Activated naive CD8-positive, alpha-beta T cell treated with anti-CD3 and anti-CD28 coated beads, Interleukin-2, amount 50 U/mL, for 24 hours (primary cell): ENCODE measurements around the gene SRGAP2B.
"Not testable (repeated sequence)": the region's sequence is repeated elsewhere in the genome, so short reads cannot be mapped to it uniquely, and the experiment has no call there.

Source experiments
- ATAC-seq: fragments of 150-1000 bp; cut with Tn5 transposase; one replicate; pipeline ENCODE4 v1.10.0; 2021
- DNase-seq: peaks from one replicate; pipeline ENCODE4 v3.0.0; 2021
- H3K27ac Mint-ChIP-seq: one replicate; pipeline ENCODE4 v1.8.0; 2021; ENCODE audit warnings: mild to moderate bottlenecking, mixed read lengths
- H3K27me3 Mint-ChIP-seq: one replicate; pipeline ENCODE4 v1.8.0; 2021; ENCODE audit warnings: mixed read lengths
- H3K36me3 Mint-ChIP-seq: one replicate; pipeline ENCODE4 v1.8.0; 2021; ENCODE audit warnings: low read depth, mixed read lengths
- H3K4me1 Mint-ChIP-seq: one replicate; pipeline ENCODE4 v1.8.0; 2021; ENCODE audit warnings: mixed read lengths
- H3K4me3 Mint-ChIP-seq: one replicate; pipeline ENCODE4 v1.8.0; 2021; ENCODE audit warnings: mild to moderate bottlenecking, moderate library complexity, mixed read lengths
- H3K9me3 Mint-ChIP-seq: one replicate; pipeline ENCODE4 v1.8.0; 2021; ENCODE audit warnings: mixed read lengths

Gene SRGAP2B

GRCh38 chr1:144910729-144911128, 184.4 kb downstream of the SRGAP2B start:
- H3K9me3 Mint-ChIP-seq, H3K36me3 Mint-ChIP-seq, ATAC-seq, DNase-seq, H3K27ac Mint-ChIP-seq, H3K4me3 Mint-ChIP-seq, H3K27me3 Mint-ChIP-seq, H3K4me1 Mint-ChIP-seq: not testable (repeated sequence)

- DNase-seq, H3K27ac Mint-ChIP-seq, H3K9me3 Mint-ChIP-seq, ATAC-seq, H3K4me1 Mint-ChIP-seq, H3K27me3 Mint-ChIP-seq, H3K36me3 Mint-ChIP-seq, H3K4me3 Mint-ChIP-seq: not testable (repeated sequence)
These were observed 194.3 kb downstream of the SRGAP2B start for GRCh38 chr1:144900841-144901240.

GRCh38 chr1:144894454-144895201, 200.5 kb downstream of the SRGAP2B start:
- not testable (repeated sequence) for H3K9me3 Mint-ChIP-seq, H3K27ac Mint-ChIP-seq, H3K4me1 Mint-ChIP-seq, H3K27me3 Mint-ChIP-seq, DNase-seq, ATAC-seq, H3K36me3 Mint-ChIP-seq, H3K4me3 Mint-ChIP-seq

GRCh38 chr1:144893710-144894438, 201.3 kb downstream of the SRGAP2B start:
- H3K9me3 Mint-ChIP-seq, ATAC-seq, H3K27ac Mint-ChIP-seq, H3K36me3 Mint-ChIP-seq, H3K4me3 Mint-ChIP-seq, H3K4me1 Mint-ChIP-seq, DNase-seq, H3K27me3 Mint-ChIP-seq: not testable (repeated sequence)

- H3K9me3 Mint-ChIP-seq, H3K27me3 Mint-ChIP-seq, H3K4me3 Mint-ChIP-seq, ATAC-seq, H3K36me3 Mint-ChIP-seq, H3K27ac Mint-ChIP-seq, DNase-seq, H3K4me1 Mint-ChIP-seq: not testable (repeated sequence)
These were observed 202.1 kb downstream of the SRGAP2B start for GRCh38 chr1:144893062-144893461.

- H3K27me3 Mint-ChIP-seq, DNase-seq, H3K27ac Mint-ChIP-seq, ATAC-seq, H3K36me3 Mint-ChIP-seq, H3K9me3 Mint-ChIP-seq, H3K4me1 Mint-ChIP-seq, H3K4me3 Mint-ChIP-seq: not testable (repeated sequence)
These were observed 205.5 kb downstream of the SRGAP2B start for GRCh38 chr1:144889450-144890115.

- H3K4me1 Mint-ChIP-seq, H3K4me3 Mint-ChIP-seq, H3K9me3 Mint-ChIP-seq, H3K27me3 Mint-ChIP-seq, H3K36me3 Mint-ChIP-seq, ATAC-seq, H3K27ac Mint-ChIP-seq: not testable (repeated sequence)
- peak; percentile 32 for DNase-seq
These were observed 212.1 kb downstream of the SRGAP2B start for GRCh38 chr1:144883022-144883421.

- H3K36me3 Mint-ChIP-seq, H3K27ac Mint-ChIP-seq, H3K9me3 Mint-ChIP-seq, H3K4me1 Mint-ChIP-seq, ATAC-seq, H3K4me3 Mint-ChIP-seq, H3K27me3 Mint-ChIP-seq, DNase-seq: not testable (repeated sequence)
These were observed 212.8 kb downstream of the SRGAP2B start for GRCh38 chr1:144882343-144882742.

GRCh38 chr1:144858607-144859006, 236.5 kb downstream of the SRGAP2B start:
- not testable (repeated sequence) for H3K4me3 Mint-ChIP-seq, H3K9me3 Mint-ChIP-seq, H3K4me1 Mint-ChIP-seq, ATAC-seq, H3K27ac Mint-ChIP-seq, DNase-seq, H3K36me3 Mint-ChIP-seq, H3K27me3 Mint-ChIP-seq
